ENCODE data around the gene VWCE. TPM values are rescaled to one million over a fixed set of nuclear protein-coding genes. Genes with fewer than 3 reads are reported as not detected.
"Not testable (repeated sequence)": the region's sequence is repeated elsewhere in the genome, so short reads cannot be mapped to it uniquely, and the experiment has no call there.

Gene VWCE
- total and polyA plus RNA-seq, 10 of the 15 experiments (the other 5 are each of a cell fraction or from before 2014, with no cell fraction given) = 0.10 to 4.9 (median 2.4) TPM

DNA sequence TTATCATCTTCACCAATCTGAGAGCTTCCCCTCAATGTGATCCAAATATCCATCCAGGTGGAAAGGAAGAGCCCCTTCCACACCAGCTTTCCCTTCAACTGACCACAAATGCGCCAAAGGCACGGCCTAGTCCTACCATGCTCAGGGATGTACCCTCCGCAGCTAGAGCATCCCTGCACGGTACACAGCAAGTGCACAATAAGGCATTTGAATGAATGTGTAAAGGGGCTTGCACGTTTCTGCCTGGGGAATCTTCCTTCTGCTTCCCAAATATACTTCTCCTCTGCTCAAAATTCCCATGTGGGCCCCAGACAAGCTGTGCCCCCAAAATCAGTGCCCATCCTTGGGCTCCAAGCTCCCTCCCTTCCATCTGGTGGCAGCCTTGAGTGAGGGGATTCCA lies 76.1 kb downstream of the VWCE start:
- H4K20me1 ChIP-seq (ENCODE audit: control insufficient read depth, insufficient read depth); H3K4me2 ChIP-seq (ENCODE audit: control insufficient read depth, insufficient read depth); H3K4me1 ChIP-seq (ENCODE audit: control insufficient read depth, insufficient read depth, low read length); SMC1A ChIA-PET (ENCODE audit: uncharacterized antibody, unreplicated experiment); BruUV-seq (replicated peaks); H2AFZ ChIP-seq (ENCODE audit: control insufficient read depth, low read depth, low read length); in situ Hi-C loops (cut with MboI); DNase-seq (ENCODE audit: low read depth, low spot score); RAD21 ChIA-PET (ENCODE audit: unreplicated experiment); POLR2A ChIA-PET; intact Hi-C loops (cut with micrococcal nuclease; ENCODE audit: unreplicated experiment); H3K4me3 ChIP-seq; ATAC-seq; H3K79me2 ChIP-seq (ENCODE audit: control insufficient read depth, insufficient read depth, low read length); H3K36me3 ChIP-seq (ENCODE audit: control insufficient read depth in 2 of 2, insufficient read depth in 2 of 2, low read length in 1 of 2); H3K27me3 ChIP-seq (replicated peaks in 1 of 2; ENCODE audit: control insufficient read depth in 2 of 2, insufficient read depth in 2 of 2, low read length in 1 of 2); FAIRE-seq; H3K27ac ChIP-seq (ENCODE audit: control insufficient read depth, insufficient read depth); H3K9me3 ChIP-seq (replicated peaks; ENCODE audit: control insufficient read depth, insufficient read depth, low read length); CTCF ChIA-PET; H3K9ac ChIP-seq (ENCODE audit: control insufficient read depth, insufficient read depth, low read length): not testable (repeated sequence)
- WGBS (ENCODE audit: insufficient coverage, insufficient replicate concordance, low lambda C conversion rate, missing lambda C conversion rate) = 12% methylated on average over 5 of the region's 5 CpGs

DNA sequence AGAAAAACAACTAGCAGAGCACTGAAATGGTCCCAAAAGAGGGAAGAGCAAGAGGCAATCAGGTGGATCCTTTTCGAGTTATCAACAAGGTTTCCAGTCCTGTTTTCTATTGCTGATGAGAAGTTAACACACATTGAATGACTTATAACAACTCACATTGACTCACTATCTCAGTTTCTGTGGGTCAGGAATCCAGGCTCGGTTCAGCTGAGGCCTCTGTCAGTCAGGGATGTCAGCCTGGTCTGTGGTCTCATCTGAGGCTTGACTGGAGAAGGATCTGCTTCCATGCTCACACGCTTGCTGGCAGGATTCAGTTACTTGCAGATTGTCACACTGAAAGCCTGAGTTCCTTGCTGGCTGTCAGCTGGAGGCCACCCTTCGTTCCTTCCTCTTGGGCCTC lies 76.8 kb downstream of the VWCE start:
- RAD21 ChIA-PET (ENCODE audit: unreplicated experiment); intact Hi-C loops (cut with micrococcal nuclease; ENCODE audit: unreplicated experiment); in situ Hi-C loops (cut with MboI); FAIRE-seq; H3K79me2 ChIP-seq (ENCODE audit: control insufficient read depth, insufficient read depth, low read length); CTCF ChIA-PET; H3K4me1 ChIP-seq (ENCODE audit: control insufficient read depth, insufficient read depth, low read length); SMC1A ChIA-PET (ENCODE audit: uncharacterized antibody, unreplicated experiment); H3K27ac ChIP-seq (ENCODE audit: control insufficient read depth, insufficient read depth); BruUV-seq (replicated peaks); H3K4me3 ChIP-seq; H3K36me3 ChIP-seq (ENCODE audit: control insufficient read depth in 2 of 2, insufficient read depth in 2 of 2, low read length in 1 of 2); ATAC-seq; H3K9ac ChIP-seq (ENCODE audit: control insufficient read depth, insufficient read depth, low read length); H3K4me2 ChIP-seq (ENCODE audit: control insufficient read depth, insufficient read depth); H3K9me3 ChIP-seq (replicated peaks; ENCODE audit: control insufficient read depth, insufficient read depth, low read length); H3K27me3 ChIP-seq (replicated peaks in 1 of 2; ENCODE audit: control insufficient read depth in 2 of 2, insufficient read depth in 2 of 2, low read length in 1 of 2); H4K20me1 ChIP-seq (ENCODE audit: control insufficient read depth, insufficient read depth); H2AFZ ChIP-seq (ENCODE audit: control insufficient read depth, low read depth, low read length); DNase-seq (ENCODE audit: low read depth, low spot score); POLR2A ChIA-PET: not testable (repeated sequence)
- no CpG with 5 or more reads among the region's 4 CpGs for WGBS (ENCODE audit: insufficient coverage, insufficient replicate concordance, low lambda C conversion rate, missing lambda C conversion rate)

DNA sequence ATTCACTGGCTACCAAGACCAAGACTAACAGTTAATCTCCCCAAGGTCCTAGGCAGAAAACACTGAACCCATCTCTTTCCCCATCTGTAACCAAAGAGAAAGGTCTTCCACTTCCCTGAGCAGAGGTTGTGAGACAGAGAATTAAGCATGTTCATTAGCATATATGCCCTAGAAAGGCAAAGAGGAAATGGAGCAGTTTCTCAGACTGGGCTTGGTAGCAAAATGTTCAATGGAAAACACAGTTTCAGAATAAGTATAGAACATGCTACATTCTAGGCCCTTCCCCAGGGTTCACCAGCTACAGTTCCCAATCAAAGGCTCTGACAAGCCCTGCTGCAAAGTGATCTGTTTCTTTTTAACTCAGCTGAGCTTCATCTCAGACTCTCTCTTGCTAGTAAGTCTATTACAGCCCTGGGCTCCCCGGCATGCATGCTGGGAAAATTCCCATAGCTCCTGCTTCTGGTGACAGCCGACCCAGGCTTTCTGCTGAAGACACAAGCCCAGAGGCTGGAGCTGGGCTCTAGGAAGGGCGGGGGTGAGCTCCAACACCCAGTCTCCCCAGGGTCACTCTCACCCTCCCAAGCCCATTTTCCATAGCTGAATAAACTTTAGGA lies 81.3 kb downstream of the VWCE start:
- H3K36me3 ChIP-seq (ENCODE audit: control insufficient read depth in 2 of 2, insufficient read depth in 2 of 2, low read length in 1 of 2); ATAC-seq; BruUV-seq (replicated peaks); H3K4me1 ChIP-seq (ENCODE audit: control insufficient read depth, insufficient read depth, low read length); H3K27ac ChIP-seq (ENCODE audit: control insufficient read depth, insufficient read depth); intact Hi-C loops (cut with micrococcal nuclease; ENCODE audit: unreplicated experiment); H3K4me2 ChIP-seq (ENCODE audit: control insufficient read depth, insufficient read depth); CTCF ChIA-PET; SMC1A ChIA-PET (ENCODE audit: uncharacterized antibody, unreplicated experiment); H3K9ac ChIP-seq (ENCODE audit: control insufficient read depth, insufficient read depth, low read length); FAIRE-seq; DNase-seq (ENCODE audit: low read depth, low spot score); H3K27me3 ChIP-seq (replicated peaks in 1 of 2; ENCODE audit: control insufficient read depth in 2 of 2, insufficient read depth in 2 of 2, low read length in 1 of 2); H3K4me3 ChIP-seq; H2AFZ ChIP-seq (ENCODE audit: control insufficient read depth, low read depth, low read length); H3K79me2 ChIP-seq (ENCODE audit: control insufficient read depth, insufficient read depth, low read length); RAD21 ChIA-PET (ENCODE audit: unreplicated experiment); H3K9me3 ChIP-seq (replicated peaks; ENCODE audit: control insufficient read depth, insufficient read depth, low read length); H4K20me1 ChIP-seq (ENCODE audit: control insufficient read depth, insufficient read depth); in situ Hi-C loops (cut with MboI); POLR2A ChIA-PET: not testable (repeated sequence)
- WGBS (ENCODE audit: insufficient coverage, insufficient replicate concordance, low lambda C conversion rate, missing lambda C conversion rate) = no CpG with 5 or more reads among the region's 3 CpGs

DNA sequence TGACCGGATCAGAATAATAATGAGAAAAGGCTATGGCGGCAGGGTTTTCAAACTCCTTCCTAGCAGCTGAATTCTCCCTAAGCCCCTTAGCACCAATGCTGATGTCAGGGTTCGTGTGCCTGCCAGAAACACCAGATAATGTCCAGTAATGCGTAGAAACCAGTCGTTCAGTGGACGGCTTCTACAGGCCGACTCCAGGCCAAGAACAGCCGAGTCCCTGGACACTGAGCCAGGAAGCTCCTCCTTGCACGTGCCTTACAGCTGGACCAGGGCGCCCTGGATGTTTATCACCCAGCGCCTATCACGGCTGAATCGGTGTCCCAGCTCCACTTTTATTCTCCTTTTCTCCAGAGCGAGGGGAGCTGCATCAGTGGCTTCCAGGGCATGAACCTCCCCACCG lies 82.9 kb downstream of the VWCE start:
- DNase-seq (ENCODE audit: low read depth, low spot score); H4K20me1 ChIP-seq (ENCODE audit: control insufficient read depth, insufficient read depth); intact Hi-C loops (cut with micrococcal nuclease; ENCODE audit: unreplicated experiment); H3K79me2 ChIP-seq (ENCODE audit: control insufficient read depth, insufficient read depth, low read length); H2AFZ ChIP-seq (ENCODE audit: control insufficient read depth, low read depth, low read length); in situ Hi-C loops (cut with MboI); H3K4me2 ChIP-seq (ENCODE audit: control insufficient read depth, insufficient read depth); FAIRE-seq; H3K9ac ChIP-seq (ENCODE audit: control insufficient read depth, insufficient read depth, low read length); SMC1A ChIA-PET (ENCODE audit: uncharacterized antibody, unreplicated experiment); H3K4me1 ChIP-seq (ENCODE audit: control insufficient read depth, insufficient read depth, low read length); H3K27me3 ChIP-seq (replicated peaks in 1 of 2; ENCODE audit: control insufficient read depth in 2 of 2, insufficient read depth in 2 of 2, low read length in 1 of 2); POLR2A ChIA-PET; H3K9me3 ChIP-seq (replicated peaks; ENCODE audit: control insufficient read depth, insufficient read depth, low read length); CTCF ChIA-PET; BruUV-seq (replicated peaks); H3K4me3 ChIP-seq; H3K36me3 ChIP-seq (ENCODE audit: control insufficient read depth in 2 of 2, insufficient read depth in 2 of 2, low read length in 1 of 2); RAD21 ChIA-PET (ENCODE audit: unreplicated experiment); H3K27ac ChIP-seq (ENCODE audit: control insufficient read depth, insufficient read depth); ATAC-seq: not testable (repeated sequence)
- WGBS (ENCODE audit: insufficient coverage, insufficient replicate concordance, low lambda C conversion rate, missing lambda C conversion rate) = no CpG with 5 or more reads among the region's 15 CpGs
